NOMO-1 treated with dmso at 0.1 percent for 144 hours (cell line): ENCODE results near the gene CAPNS1.
"Not testable (repeated sequence)": the region's sequence is repeated elsewhere in the genome, so short reads cannot be mapped to it uniquely, and the experiment has no call there.

Experiments used
- DNase-seq: peaks from one replicate; lab custom pipeline; 2025; ENCODE audit not compliant: unreplicated experiment; lab: John Stamatoyannopoulos, UW

The CAPNS1 gene

DNA sequence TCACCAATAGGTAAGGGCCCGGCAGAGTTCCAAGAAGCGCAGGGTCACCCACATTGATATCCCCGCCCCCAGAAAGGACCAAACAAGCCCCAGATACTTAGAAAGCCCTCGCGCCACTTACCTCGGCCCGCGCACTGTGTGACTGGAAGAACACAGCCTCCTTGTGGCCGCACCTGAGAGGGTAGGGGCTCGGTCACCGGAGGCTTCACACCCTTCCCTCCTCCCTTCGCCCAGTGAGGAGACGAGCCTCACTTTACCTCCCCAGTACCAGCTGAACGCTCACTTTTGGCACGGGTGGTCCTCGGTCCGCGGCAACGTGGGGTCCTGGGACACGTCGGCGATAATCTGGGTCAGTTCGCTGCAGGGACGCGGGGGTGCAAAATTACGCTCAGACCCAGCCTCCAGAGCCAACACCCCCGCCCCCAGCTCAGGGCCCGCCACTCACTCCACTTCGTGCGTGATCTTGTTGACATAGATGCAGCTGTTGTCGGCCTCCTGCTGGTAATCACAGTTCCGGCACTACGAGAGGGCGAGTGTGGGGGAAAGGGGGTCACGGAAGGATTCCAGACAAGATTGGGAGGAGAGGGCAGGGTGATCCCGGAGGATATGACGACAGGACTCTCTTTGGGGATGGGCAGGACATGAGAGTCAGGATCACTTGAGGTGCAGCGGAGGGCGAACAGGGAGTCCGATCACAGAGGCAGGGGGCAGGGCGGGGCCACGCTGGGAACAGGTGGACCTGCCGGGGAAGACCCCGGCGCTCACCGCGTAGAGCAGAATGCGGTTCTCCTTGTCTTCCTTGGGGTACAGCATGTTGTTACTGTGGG, 25.8 kb upstream of the CAPNS1 start:
- no peak for DNase-seq

DNA sequence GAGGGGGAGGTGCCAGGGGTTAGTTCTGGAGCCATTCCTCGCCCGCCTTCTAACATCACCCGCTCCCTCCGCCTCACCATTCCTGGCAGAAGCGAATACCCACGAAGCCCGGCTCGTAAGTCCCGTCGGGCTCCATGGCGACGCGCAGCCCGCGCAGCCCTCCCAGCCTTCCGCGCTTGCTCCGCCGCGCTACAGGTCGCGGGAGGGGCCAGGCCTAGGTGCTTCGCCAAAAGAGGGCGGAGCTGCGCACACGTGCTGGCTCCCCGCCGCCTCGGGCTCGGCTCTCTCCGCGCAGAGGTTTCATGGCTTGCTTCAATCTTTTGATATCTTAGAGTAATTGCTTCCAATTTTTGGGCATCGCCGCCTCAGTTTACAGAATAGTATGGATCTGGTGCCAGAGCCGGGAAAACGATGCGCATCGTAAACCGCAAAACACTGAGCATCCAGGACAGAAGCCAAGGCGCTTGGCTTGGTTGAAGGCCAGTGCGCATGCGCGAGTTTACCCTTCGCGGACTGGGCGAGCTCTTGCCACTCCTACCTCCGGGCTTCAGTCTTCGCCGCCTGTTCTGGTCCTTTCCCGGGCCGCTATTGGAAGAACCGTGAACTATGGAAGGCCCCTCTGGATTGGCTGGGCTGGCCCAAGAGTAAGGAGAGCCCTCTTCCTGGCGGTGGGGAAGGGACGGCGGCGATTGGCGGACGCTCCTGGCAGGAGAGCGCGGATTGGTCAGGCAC, 25.0 kb upstream of the CAPNS1 start, which contains the start of gene POLR2I:
Gene POLR2I, minus strand, starts transcription at position 155 of the 732 bp plus-strand sequence. Its CDS starts 19 bp downstream, at position 136.
- DNase-seq: peak; percentile 100

- peak; percentile 65 for DNase-seq
Measured at GRCh38 chr19:36115453-36116343, 24.2 kb upstream of the CAPNS1 start, which contains the start of gene TBCB. Gene TBCB, plus strand, starts transcription at chr19:36115468. Its CDS starts 93 bp downstream, at chr19:36115561.

GRCh38 chr19:36116344-36116637, 23.6 kb upstream of the CAPNS1 start:
- DNase-seq: no peak

DNA sequence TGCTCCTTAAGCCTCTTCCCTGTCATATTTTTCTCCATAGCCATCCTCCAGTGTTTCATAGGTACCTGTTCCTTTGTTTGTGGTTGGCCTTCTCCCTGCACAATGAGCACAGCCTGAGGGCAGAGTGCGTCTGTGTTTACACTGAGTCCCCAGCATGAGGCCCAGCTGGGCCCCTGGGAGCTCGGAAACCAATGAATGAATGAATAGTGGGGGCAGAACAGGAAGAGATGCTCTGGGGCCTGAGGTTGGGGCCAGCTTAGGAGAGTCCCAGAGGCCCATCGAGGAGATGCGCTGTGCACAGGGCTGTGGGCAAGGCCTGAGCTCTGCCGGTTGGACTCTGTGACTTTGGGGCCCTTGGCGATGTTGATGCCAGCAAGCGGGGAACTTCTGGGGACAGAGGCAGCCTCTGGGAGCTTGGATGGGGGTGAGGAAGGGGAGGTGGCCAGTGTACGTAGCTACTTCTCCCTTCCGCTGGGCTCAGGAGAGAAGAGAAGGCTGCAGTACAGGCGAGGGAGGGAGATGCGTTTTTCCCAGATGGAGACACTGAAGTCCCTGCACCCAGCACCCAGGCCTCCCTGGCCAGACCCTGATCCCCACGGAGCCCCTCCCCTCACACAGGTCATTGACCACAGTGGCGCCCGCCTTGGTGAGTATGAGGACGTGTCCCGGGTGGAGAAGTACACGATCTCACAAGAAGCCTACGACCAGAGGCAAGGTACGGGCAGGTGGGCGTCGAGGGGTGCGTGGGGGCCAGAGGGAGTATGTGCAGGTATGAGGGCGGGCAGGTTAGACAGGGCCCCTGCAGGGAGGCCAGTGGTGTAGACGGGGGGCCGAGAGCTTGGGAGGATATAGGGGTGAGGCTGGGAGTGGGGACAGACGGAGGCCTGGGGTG, 19.5 kb upstream of the CAPNS1 start:
- no peak for DNase-seq

GRCh38 chr19:36120984-36121358, 18.9 kb upstream of the CAPNS1 start:
- DNase-seq: no peak

DNA sequence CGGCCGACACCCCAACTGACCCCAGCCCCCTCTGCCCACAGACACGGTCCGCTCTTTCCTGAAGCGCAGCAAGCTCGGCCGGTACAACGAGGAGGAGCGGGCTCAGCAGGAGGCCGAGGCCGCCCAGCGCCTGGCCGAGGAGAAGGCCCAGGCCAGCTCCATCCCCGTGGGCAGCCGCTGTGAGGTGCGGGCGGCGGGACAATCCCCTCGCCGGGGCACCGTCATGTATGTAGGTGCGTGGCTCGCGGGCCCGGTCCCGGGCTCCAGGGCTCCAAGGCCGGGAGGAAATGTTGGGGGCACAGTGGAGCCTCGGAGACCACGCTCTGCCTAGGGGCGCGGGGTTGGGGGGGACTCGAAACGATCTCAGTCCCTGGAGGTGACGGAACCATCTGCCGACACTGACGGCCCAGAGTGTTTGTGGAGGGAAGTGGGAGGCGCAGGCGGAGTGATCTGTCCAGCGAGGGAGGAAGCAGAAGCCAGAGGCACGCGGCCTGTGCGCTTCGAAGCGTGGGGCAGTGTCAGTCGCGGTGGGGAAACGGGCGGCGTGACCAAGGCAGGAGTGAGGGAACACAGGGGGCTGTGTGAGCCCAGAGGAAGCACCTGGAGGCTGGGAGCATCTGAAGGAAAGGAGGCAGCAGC, 18.3 kb upstream of the CAPNS1 start:
- no peak for DNase-seq

DNA sequence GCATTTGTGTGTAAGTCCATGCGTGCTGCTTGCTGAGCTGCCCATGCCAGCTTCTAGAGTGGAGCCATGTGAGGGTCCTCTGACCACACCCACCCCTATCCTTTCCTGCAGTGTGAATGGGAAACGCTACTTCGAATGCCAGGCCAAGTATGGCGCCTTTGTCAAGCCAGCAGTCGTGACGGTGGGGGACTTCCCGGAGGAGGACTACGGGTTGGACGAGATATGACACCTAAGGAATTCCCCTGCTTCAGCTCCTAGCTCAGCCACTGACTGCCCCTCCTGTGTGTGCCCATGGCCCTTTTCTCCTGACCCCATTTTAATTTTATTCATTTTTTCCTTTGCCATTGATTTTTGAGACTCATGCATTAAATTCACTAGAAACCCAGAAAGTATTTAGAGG, 14.3 kb upstream of the CAPNS1 start:
- DNase-seq: no peak

GRCh38 chr19:36128392-36128736, 11.5 kb upstream of the CAPNS1 start:
- peak; percentile 60 for DNase-seq

GRCh38 chr19:36131221-36131620, 8.6 kb upstream of the CAPNS1 start:
- DNase-seq: not testable (repeated sequence)

- DNase-seq: not testable (repeated sequence)
Measured at GRCh38 chr19:36134867-36135266, 5.0 kb upstream of the CAPNS1 start.

- no peak for DNase-seq
Measured at GRCh38 chr19:36136964-36137686, 2.7 kb upstream of the CAPNS1 start.

- no peak for DNase-seq
Measured at GRCh38 chr19:36139120-36139472, 770 bp upstream of the CAPNS1 start.

GRCh38 chr19:36140304-36141038, 605 bp downstream of the CAPNS1 start:
- no peak for DNase-seq

DNA sequence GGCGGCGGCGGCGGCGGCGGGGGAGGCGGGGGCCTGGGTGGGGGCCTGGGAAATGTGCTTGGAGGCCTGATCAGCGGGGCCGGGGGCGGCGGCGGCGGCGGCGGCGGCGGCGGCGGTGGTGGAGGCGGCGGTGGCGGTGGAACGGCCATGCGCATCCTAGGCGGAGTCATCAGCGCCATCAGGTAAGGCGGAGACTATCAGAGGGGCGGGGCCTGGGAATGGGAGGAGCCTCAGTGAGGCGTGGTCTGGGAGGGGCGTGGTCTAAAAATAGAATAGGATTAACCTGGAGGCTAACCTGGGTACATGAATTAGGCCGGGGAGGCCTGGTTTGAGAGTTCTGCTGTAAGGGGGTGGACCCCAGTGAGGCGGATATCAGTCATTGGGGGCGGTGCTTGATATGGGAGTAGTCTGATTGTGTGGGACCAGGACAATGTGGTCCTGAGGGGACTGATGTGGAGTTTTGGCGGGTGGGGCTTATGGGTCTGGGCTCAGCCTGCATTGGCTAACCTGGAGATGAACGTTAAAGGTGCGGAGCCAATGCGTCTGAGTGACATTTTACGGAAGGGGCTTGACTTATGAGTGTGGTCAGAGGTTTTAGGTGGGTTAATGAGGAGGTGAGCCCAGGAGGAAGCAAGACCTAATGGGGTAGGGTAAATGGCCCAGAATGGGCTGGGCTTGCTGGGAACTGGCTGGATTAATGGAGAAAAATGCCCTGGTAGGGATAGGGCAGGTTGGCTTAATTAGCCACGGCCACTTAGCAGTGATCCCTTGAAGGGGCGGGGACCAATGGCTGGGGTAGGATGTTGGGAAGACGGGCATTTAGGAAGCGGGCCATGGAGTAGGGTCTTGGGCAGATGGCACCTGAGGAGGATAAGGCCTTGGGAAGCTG, 1.4 kb downstream of the CAPNS1 start:
- peak; percentile 56 for DNase-seq

DNA sequence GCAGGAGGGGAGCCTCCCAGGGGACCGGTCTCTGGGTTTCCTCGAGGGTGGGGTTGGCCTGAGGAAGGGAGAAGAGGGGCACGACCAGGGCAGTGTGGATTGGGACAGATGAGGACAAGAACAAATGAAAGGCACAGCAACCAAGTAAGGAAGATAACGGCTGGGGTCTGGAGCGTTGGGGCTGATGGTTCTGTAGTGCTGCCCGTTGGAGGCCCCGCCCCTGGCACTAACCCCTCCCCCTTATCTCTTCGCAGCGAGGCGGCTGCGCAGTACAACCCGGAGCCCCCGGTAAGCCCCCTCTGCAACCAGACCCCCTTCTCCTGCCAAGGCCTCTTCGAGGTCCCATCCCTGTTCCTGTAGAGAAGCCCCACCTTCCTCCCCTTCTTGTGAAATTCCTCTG, 2.2 kb downstream of the CAPNS1 start:
- no peak for DNase-seq

DNA sequence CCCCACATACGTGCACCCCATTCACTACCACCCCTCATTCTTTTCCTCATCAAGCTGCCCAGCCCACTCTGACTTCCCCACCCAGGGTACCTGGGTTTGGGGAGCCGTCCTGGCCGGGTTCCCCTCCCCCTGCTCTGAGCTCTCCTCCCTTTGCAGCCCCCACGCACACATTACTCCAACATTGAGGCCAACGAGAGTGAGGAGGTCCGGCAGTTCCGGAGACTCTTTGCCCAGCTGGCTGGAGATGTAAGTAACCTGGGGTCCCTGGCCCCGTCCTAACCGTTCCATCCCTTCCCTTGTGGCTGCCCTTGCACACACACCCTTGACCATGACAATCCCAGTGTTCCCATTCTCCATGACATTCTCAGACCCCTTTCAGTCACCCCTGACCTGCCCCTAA, 2.6 kb downstream of the CAPNS1 start:
- DNase-seq: no peak

DNA sequence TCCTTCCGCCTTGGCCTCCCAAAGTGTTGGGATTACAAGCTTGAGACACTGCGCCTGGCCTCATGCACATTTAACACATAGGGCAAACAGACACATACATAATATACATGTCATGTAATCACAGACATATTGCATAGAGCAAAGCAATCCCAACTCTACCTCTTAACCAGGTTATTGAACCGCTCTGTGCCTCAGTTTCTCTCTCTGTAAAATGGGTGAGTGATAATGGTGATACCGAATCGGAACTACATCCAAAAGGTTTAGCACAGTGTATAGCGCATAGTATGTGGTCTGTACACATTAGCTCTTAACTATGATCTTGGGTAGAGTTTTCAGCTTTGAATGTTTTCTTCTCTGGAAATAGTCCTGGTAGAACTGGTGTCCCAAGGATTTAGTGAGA, 4.8 kb downstream of the CAPNS1 start:
- no peak for DNase-seq
